B cell (primary cell): Measurements from ENCODE around the gene PALB2. TPM values are rescaled to one million over a fixed set of nuclear protein-coding genes. Genes with fewer than 3 reads are reported as not detected.

ENCODE experiments used
- ATAC-seq: fragments of 200-7000 bp; cut with Tn5 transposase; one replicate; pipeline ENCODE4 v1.10.0; 2021; ENCODE audit warnings: low read depth, mild to moderate bottlenecking, moderate number of reproducible peaks, moderate library complexity
- CTCF ChIA-PET: fragments of 350-600 bp; sonication (Branson Sonifier 250); formaldehyde crosslinking; loops from one replicate; lab custom pipeline; 2021; ENCODE audit warnings: antibody characterized with exemption, inconsistent platforms; lab: Charles Lee
- POLR2A ChIA-PET: fragments of 350-600 bp; sonication (Branson Sonifier 250); formaldehyde crosslinking; loops from one replicate; lab custom pipeline; 2021; ENCODE audit warnings: antibody characterized with exemption; lab: Charles Lee
- DNase-seq: peaks from one replicate; pipeline ENCODE4 v3.0.0; 2013
- H2AFZ ChIP-seq: 2 replicates; pipeline ENCODE4 v1.6.1; 2012; ENCODE audit warnings: mild to moderate bottlenecking, low read depth, low read length; ENCODE audit not compliant: insufficient read depth, poor library complexity, severe bottlenecking
- H3K27ac ChIP-seq, 2 donors: 1 replicate in 1 of 2; 2 replicates in 1 of 2; pipeline ENCODE4 v1.5.1; 2012 to 2013; ENCODE audit warnings: low read length in 2 of 2, mild to moderate bottlenecking in 2 of 2, moderate library complexity in 1 of 2
- H3K27me3 ChIP-seq, 4 experiments: fragments of 200-600 bp in 1 of 4; sonication (generic) in 1 of 4; replicated peaks in 1 of 4; 1 replicate in 2 of 4; 2 replicates in 2 of 4; pipeline versions ENCODE4 v1.6.1 to v1.7.0; 2013 to 2016; ENCODE audit warnings: low read length in 3 of 4, mild to moderate bottlenecking in 2 of 4, mixed read lengths in 1 of 4, moderate library complexity in 1 of 4; ENCODE audit not compliant: insufficient read depth in 4 of 4, control insufficient read depth in 3 of 4; ENCODE audit errors: control extremely low read depth in 1 of 4
- H3K36me3 ChIP-seq, 2 experiments: replicated peaks in 1 of 2; 1 replicate in 1 of 2; 2 replicates in 1 of 2; pipeline versions ENCODE4 v1.6.1 to v1.7.1; 2013; ENCODE audit warnings: low read length in 1 of 2; ENCODE audit not compliant: insufficient read depth in 2 of 2, control insufficient read depth in 1 of 2; ENCODE audit errors: control extremely low read depth in 1 of 2, extremely low read depth in 1 of 2
- H3K4me1 ChIP-seq, 2 donors: fragments of 200-600 bp in 1 of 2; sonication (generic) in 1 of 2; 1 replicate in 1 of 2; 2 replicates in 1 of 2; pipeline versions ENCODE4 v1.5.1 to v1.6.1; 2013 to 2017; ENCODE audit warnings: low read length in 2 of 2; ENCODE audit not compliant: control insufficient read depth in 2 of 2, insufficient read depth in 2 of 2
- H3K4me2 ChIP-seq: replicated peaks from 2 replicates; pipeline ENCODE3; 2012; ENCODE audit warnings: mild to moderate bottlenecking, low read depth, low read length; ENCODE audit not compliant: poor library complexity, severe bottlenecking
- H3K4me3 ChIP-seq, 5 experiments: fragments of 200-600 bp in 1 of 5; sonication (generic) in 1 of 5; 1 replicate in 3 of 5; 2 replicates in 2 of 5; pipeline versions ENCODE4 v1.5.1 to v1.7.0; 2011 to 2016; ENCODE audit warnings: low read length in 4 of 5, mild to moderate bottlenecking in 4 of 5, low read depth in 2 of 5, control low read depth in 1 of 5, moderate library complexity in 1 of 5; ENCODE audit not compliant: insufficient read depth in 1 of 5; ENCODE audit errors: control extremely low read depth in 1 of 5, extremely low read depth in 1 of 5
- H3K79me2 ChIP-seq: fragments of 200-600 bp; sonication (generic); one replicate; pipeline ENCODE4 v1.6.0; 2016; ENCODE audit warnings: low read length; ENCODE audit not compliant: control insufficient read depth, insufficient read depth
- H3K9ac ChIP-seq: fragments of 200-600 bp; sonication (generic); 2 replicates; pipeline ENCODE4 v1.6.1; 2017; ENCODE audit warnings: mild to moderate bottlenecking, low read length, moderate library complexity
- H3K9me3 ChIP-seq, 3 donors: one replicate each; pipeline versions ENCODE4 v1.6.1 to v1.7.1; 2013; ENCODE audit warnings: low read length in 2 of 3; ENCODE audit not compliant: control insufficient read depth in 2 of 3, insufficient read depth in 1 of 3; ENCODE audit errors: control extremely low read depth in 1 of 3
- H4K20me1 ChIP-seq: 2 replicates; pipeline ENCODE4 v1.6.0; 2012; ENCODE audit warnings: mild to moderate bottlenecking, low read length; ENCODE audit not compliant: insufficient read depth, control insufficient read depth, poor library complexity, severe bottlenecking
- H3K27ac Mint-ChIP-seq: one replicate; pipeline ENCODE4 v1.8.0; 2021; ENCODE audit warnings: mixed read lengths
- H3K27me3 Mint-ChIP-seq: one replicate; pipeline ENCODE4 v1.8.0; 2021; ENCODE audit warnings: mixed read lengths
- H3K4me1 Mint-ChIP-seq: one replicate; pipeline ENCODE4 v1.8.0; 2021; ENCODE audit warnings: mixed read lengths
- H3K4me3 Mint-ChIP-seq: one replicate; pipeline ENCODE4 v1.8.0; 2021; ENCODE audit warnings: mixed read lengths
- H3K9me3 Mint-ChIP-seq: one replicate; pipeline ENCODE4 v1.8.0; 2022; ENCODE audit warnings: mixed read lengths; ENCODE audit not compliant: insufficient read depth
- CTCF ChIP-seq: fragments of 200-600 bp; IDR thresholded peaks from one replicate; pipeline ENCODE4 v1.8.0; 2022; ENCODE audit warnings: antibody characterized with exemption, mild to moderate bottlenecking
- EZH2 ChIP-seq: IDR thresholded peaks from 2 replicates; pipeline ENCODE4 v1.6.1; 2012; ENCODE audit warnings: borderline replicate concordance, low read depth, mild to moderate bottlenecking, moderate library complexity, low read length; ENCODE audit not compliant: insufficient read depth, poor library complexity, severe bottlenecking
- WGBS: methylation state at CpG from one replicate; pipeline ENCODE4 v1.1.5; 2013; ENCODE audit warnings: missing lambda C conversion rate; ENCODE audit not compliant: insufficient coverage; 5-methylcytosine and 5-hydroxymethylcytosine counted together
- intact Hi-C: fragments of 100-400 bp; cut with micrococcal nuclease; formaldehyde crosslinking; loops from one replicate; pipeline ENCODE4 v1.10.0; 2022
- polyA plus RNA-seq: library from polyadenylated mRNA; depleted of rRNA; stranded (reverse); fragments of >200 nt; gene quantifications from 2 replicates; pipeline ENCODE4 v1.2.3, GENCODE V29; 2012
- total RNA-seq, 2 donors: library from RNA; stranded (reverse); fragments of 120-200 nt in 1 of 2; gene quantifications; 1 replicate in 1 of 2; 2 replicates in 1 of 2; pipeline versions ENCODE4 v1.2.3 to v1.2.4, GENCODE V29; 2013 to 2022

Gene PALB2
- total and polyA plus RNA-seq, 2 donors (not counting 1 experiment from before 2014, with no cell fraction given), result 3.6 to 16.3 TPM

GRCh38 chr16:23562505-23562904, 78.6 kb downstream of the PALB2 start:
- DNase-seq (no peak), ATAC-seq (no peak)
- 97% methylated on average over 12 of the region's 13 CpGs for WGBS
- H3K4me1 Mint-ChIP-seq, result peaks cover 17% of the 10 kb centered on the region
- H3K27me3 ChIP-seq, result no peaks in the 10 kb centered on the region
- H3K9me3 Mint-ChIP-seq, result no peaks in the 10 kb centered on the region
- ChIA-PET CTCF (no interaction called here), POLR2A (no interaction called here)
- peaks cover 3 to 73% of the 10 kb centered on the region in 2 experiments for H3K36me3 ChIP-seq
- peaks cover 6 to 9% of the 10 kb centered on the region in 2 donors for H3K4me1 ChIP-seq
- no peaks in the 10 kb centered on the region for H4K20me1 ChIP-seq
- H3K4me2 ChIP-seq, result no peak overlapping the region
- TF ChIP-seq EZH2 (no peak), CTCF (no peak)
- H3K27ac ChIP-seq, result no peak overlapping the region
- no peak overlapping the region for H2AFZ ChIP-seq
- no peak overlapping the region for H3K4me3 Mint-ChIP-seq
- no peaks in the 10 kb centered on the region for H3K27me3 Mint-ChIP-seq
- no peak overlapping the region for H3K27ac Mint-ChIP-seq
- intact Hi-C loops, result no loop called here
- H3K79me2 ChIP-seq, result peaks cover 40% of the 10 kb centered on the region
- no peak overlapping the region for H3K4me3 ChIP-seq
- no peak overlapping the region for H3K9ac ChIP-seq
- no peaks in the 10 kb centered on the region for H3K9me3 ChIP-seq

GRCh38 chr16:23561586-23561985, 79.5 kb downstream of the PALB2 start:
- no peak overlapping the region for H3K27ac ChIP-seq
- no peak for TF ChIP-seq EZH2
- no peak overlapping the region for H3K4me3 Mint-ChIP-seq
- H4K20me1 ChIP-seq, result no peaks in the 10 kb centered on the region
- H3K27me3 Mint-ChIP-seq, result no peaks in the 10 kb centered on the region
- no peak overlapping the region for H2AFZ ChIP-seq
- no peak for DNase-seq
- no peaks in the 10 kb centered on the region for H3K9me3 ChIP-seq
- intact Hi-C loops, result no loop called here
- 87% methylated on average over 4 of the region's 5 CpGs for WGBS
- peaks cover 27% of the 10 kb centered on the region for H3K4me1 Mint-ChIP-seq
- peaks cover 43% of the 10 kb centered on the region for H3K79me2 ChIP-seq
- H3K4me3 ChIP-seq, result no peak overlapping the region
- no peak overlapping the region for H3K4me2 ChIP-seq
- no peaks in the 10 kb centered on the region for H3K27me3 ChIP-seq
- no peak overlapping the region for H3K27ac Mint-ChIP-seq
- CTCF ChIA-PET, result interaction anchor here (0.9 to 5.0 kb wide), 2 partner anchors 36 to 57 kb away, joined by 3 to 35 read pairs; partner anchors contain the start of gene NDUFAB1
- H3K9ac ChIP-seq, result no peak overlapping the region
- peaks cover 9 to 14% of the 10 kb centered on the region in 2 donors for H3K4me1 ChIP-seq
- POLR2A ChIA-PET, result no interaction called here
- peaks cover 3 to 64% of the 10 kb centered on the region in 2 experiments for H3K36me3 ChIP-seq
- H3K9me3 Mint-ChIP-seq, result no peaks in the 10 kb centered on the region
- no peak for ATAC-seq
